Left colon (tissue), 2 donors: ENCODE measurements around the gene SH3BGRL3. TPM values are rescaled to one million over a fixed set of nuclear protein-coding genes. Genes with fewer than 3 reads are reported as not detected.
"Not testable (repeated sequence)": the region's sequence is repeated elsewhere in the genome, so short reads cannot be mapped to it uniquely, and the experiment has no call there.

Source experiments
- ATAC-seq: fragments of 200-7000 bp; cut with Tn5 transposase; one replicate; pipeline ENCODE4 v1.9.1; 2020; ENCODE audit warnings: mild to moderate bottlenecking, moderate library complexity
- DNase-seq, 2 donors: peaks; one replicate each; pipeline ENCODE4 v3.0.0-alpha.2; 2020
- intact Hi-C, 2 donors: fragments of 100-400 bp; cut with DNase I in 1 of 2; cut with micrococcal nuclease in 1 of 2; formaldehyde crosslinking; loops; one replicate each; pipeline versions ENCODE4 v1.11.2 to v1.14.0; 2022; cut with DNase I, micrococcal nuclease
- total RNA-seq, 2 donors: library from RNA; stranded (reverse); fragmentation: NEBNext Ultra II Directional; extraction: Animal tissue kit (Norgen Biotek cat#: 25700); gene quantifications; one replicate each; pipeline ENCODE4 v1.2.1, GENCODE V29; 2021
- donor health status: DM: no; HTN: no; CAD: no.
- donor health status: DM: yes; HTN: yes; CAD: no.

SH3BGRL3 gene
- total RNA-seq, 2 donors from 2014 or later: 401 to 409 TPM

- DNase-seq (peak in 1 of 2 donors; percentile 46), ATAC-seq (no peak)
- intact Hi-C loops: no loop called here
These were observed 7.3 kb downstream of the SH3BGRL3 start for GRCh38 chr1:26287033-26287711.

DNA sequence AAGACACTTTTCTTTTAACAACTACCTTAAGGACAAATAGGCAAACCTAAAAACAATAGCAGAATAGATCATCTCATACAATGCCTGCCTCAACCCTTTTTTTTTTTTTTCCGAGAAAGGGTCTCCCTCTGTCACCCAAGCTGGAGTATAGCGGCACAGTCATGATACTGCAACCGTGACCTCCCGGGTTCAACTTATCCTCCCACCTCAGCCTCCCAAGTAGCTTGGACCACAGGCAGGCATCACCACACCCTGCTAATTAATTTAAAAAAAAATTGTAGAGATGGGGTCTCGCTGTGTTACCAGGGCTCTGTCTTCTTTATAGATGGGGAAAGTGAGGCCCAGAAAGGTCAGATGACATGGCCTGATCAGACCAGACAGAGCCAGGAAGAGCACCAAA lies 7.9 kb downstream of the SH3BGRL3 start:
- ATAC-seq (no peak), DNase-seq (no peak)
- intact Hi-C loops: no loop called here

- ATAC-seq: peak; percentile 55
- DNase-seq: peak in 1 of 2 donors; percentile 47
- intact Hi-C loops: no loop called here
These were observed 8.5 kb downstream of the SH3BGRL3 start for GRCh38 chr1:26288311-26288941.

DNA sequence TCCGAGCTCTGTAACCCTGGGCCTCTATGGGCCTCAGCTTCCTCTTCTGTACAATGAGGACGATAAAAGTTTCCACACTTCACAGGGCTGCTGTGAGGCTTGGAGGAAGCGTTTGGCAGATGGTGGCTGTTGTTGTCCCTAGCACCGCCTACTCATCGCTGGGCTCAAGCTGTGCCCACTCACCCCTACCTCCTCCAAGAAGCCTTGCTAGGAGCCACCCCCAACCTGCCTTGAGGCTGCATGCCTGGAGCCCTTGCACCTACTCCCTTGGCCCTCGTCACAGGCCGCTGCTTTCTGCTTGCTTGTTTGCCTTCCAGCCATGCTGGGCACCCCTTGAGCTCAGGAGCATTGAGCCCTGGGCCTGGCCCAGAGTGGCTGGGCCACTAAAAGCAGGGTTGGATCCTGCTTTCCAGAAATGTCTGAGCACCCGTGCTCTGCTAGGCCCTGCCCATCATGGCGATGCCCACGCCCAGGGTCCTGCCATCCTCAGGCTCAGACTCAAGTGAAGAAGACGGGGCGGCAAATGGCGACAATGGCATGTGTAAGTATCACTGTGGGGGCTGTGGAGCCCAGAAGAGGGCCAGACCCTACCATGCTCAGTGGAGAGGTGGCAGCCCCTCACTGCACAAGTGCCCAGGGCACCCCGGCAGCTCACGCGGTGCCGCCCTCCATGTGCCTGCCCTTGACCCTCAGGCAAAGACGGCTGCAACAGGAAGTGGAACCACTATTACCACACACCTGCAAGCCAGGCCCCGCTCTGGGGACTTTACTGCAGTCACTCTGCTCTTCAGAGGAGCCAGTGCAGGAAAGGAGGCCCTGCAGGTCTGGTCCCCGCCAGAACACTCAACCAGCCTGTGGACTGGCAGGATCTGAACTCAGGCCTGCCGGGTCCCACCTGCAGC lies 9.5 kb downstream of the SH3BGRL3 start:
- ATAC-seq (no peak), DNase-seq (peak in 1 of 2 donors; percentile 50)
- intact Hi-C loops: no loop called here

GRCh38 chr1:26290122-26290881 lies 10.4 kb downstream of the SH3BGRL3 start:
- intact Hi-C loops: no loop called here
- DNase-seq (no peak), ATAC-seq (no peak)

DNA sequence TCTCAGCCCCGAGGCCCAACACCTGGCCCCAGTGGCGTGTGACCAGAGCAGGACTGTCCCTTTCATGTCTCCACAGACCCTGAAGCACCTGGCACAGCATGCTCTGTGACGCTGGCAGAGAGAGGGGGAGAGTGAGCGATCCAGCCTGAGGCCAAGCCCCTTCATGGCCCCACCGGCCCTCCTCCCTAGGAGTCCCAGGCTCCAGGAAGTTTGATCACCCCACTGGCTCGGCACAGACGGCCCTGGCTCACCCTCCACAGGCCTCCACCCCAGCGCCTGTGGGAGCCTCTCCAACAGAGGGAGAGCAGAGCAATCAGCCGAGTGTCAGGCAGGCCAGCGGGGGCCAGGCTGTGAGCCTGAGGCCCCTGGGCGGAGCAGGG lies 11.0 kb downstream of the SH3BGRL3 start:
- intact Hi-C loops: no loop called here
- ATAC-seq: no peak
- no peak for DNase-seq

DNA sequence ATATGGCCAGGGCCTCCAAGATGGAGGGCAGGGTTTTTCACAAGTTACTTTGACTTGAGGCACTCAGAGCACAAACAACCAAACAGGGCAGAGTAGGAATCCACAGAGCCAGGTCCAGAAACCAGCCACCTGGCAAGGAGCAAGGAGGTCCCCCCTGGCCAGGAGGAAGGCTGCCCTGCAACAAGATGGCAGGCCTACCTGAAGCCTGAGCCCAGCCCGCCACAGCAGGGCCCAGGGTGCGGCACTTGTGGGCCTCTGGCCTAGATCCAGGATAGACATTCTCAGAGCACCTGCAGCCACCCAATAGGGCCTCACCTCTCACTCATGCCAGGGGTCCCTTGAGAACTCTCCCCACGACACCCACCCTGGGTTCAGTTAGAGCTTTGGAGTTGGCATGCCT lies 11.5 kb downstream of the SH3BGRL3 start:
- intact Hi-C loops: no loop called here
- DNase-seq (no peak), ATAC-seq (no peak)

GRCh38 chr1:26291939-26292338 lies 12.1 kb downstream of the SH3BGRL3 start:
- intact Hi-C loops: no loop called here

GRCh38 chr1:26292735-26293134 lies 12.8 kb downstream of the SH3BGRL3 start:
- DNase-seq, intact Hi-C loops, ATAC-seq: not testable (repeated sequence)

More at GRCh38 chr1:26291939-26292338, 12.1 kb downstream of the SH3BGRL3 start:
- DNase-seq: no peak
- ATAC-seq: no peak

- no peak for DNase-seq
- intact Hi-C loops: no loop called here
- no peak for ATAC-seq
These were observed 14.1 kb downstream of the SH3BGRL3 start for GRCh38 chr1:26293911-26294463.

DNA sequence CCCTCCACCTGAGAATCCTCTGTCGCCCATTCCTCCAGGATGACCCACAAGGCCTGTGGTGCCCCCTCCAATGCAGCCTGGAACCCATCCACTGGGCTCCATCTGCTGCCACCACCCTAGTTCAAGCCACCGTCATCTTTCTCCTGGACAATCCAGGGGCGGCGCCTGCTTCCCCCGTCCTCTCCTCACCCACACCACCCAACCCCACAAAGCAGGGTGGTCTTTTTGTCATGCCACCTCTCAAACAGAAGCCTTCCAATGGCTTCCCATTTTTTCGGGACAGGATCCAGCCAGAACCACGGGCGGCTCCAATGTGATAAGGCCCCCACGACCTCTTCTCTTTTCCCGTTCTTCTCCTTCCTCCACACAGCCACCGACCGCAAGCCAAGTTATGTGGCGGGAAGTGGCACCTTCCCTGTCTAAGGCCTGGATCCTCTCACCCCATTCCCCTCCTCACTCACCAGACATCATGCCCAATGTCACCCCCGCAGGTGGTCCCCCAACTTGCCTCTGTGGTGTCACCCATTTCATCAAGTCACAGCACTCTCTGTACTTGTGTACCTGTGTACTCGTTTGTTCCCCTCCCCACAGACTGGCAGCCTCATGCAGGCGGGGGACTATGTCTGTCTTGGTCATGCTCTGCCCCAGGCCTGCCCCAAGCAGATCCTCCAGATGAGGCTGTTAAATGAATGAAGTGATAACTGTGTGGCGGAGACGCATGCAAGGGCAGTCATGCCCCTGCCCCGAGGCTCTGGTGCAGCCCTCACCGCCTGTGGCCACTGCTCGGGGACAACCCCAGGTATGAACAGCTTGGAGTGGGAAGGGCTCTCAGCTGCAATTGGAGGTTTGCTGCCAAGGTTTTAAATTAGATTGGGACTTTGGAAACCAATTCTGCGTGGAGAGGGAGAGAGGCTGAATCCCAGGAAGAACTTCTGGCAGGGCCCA lies 15.6 kb downstream of the SH3BGRL3 start:
- intact Hi-C loops: no loop called here

GRCh38 chr1:26296340-26297056 lies 16.6 kb downstream of the SH3BGRL3 start:
- DNase-seq (no peak), ATAC-seq (no peak)
- intact Hi-C loops: no loop called here

More for the DNA sequence above, 15.6 kb downstream of the SH3BGRL3 start:
- ATAC-seq (no peak), DNase-seq (no peak)

GRCh38 chr1:26297057-26297790 lies 17.3 kb downstream of the SH3BGRL3 start:
- DNase-seq (no peak), ATAC-seq (no peak)
- intact Hi-C loops: no loop called here

DNA sequence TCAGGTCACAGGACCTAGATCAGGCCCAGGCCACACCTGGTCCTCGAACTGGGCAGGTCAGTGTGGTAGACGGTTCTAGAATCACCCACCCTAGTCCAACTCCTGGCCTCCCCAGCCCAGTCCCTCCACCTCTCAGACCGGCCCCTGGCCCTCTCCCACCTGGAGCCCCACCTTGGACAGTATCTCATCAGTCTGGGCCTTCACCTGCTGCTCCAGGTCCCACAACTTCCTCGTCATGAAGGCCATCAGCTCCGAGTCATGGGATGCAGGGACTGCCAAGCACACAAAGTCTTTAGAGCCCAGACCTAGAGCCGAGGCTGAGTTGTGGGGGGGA lies 17.9 kb downstream of the SH3BGRL3 start:
- no peak for ATAC-seq
- no peak for DNase-seq
- intact Hi-C loops: no loop called here

GRCh38 chr1:26300578-26301275 lies 20.8 kb downstream of the SH3BGRL3 start:
- no peak for DNase-seq
- intact Hi-C loops: no loop called here
- ATAC-seq: no peak
